ENCODE measurements around the gene LRRC28. TPM values are rescaled to one million over a fixed set of nuclear protein-coding genes. Genes with fewer than 3 reads are reported as not detected.

Gene LRRC28
- total and polyA plus RNA-seq, 9 of the 15 experiments (the other 6 are each of a cell fraction or from before 2014, with no cell fraction given): 5.5 to 17.4 (median 7.9) TPM

DNA sequence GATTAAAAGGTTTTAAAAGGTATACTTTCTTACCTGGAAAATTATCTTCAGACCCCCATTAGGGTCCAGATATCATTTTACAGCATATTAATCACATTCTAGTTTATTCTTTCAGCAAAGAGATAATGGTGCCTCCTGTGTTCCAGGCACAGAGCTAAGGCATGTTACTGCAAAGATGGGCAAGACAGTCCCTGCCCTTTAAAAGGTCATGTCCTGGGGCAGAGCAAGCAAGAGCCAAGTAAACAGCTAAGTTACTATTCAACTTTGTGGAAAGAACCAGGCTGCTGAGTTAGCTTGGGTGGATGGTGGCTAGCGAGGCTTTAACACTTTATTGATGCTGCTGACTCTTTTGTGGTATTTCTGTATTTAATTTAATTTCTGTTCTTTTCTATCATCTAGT lies 75.0 kb downstream of the LRRC28 start:
- in situ Hi-C loops (cut with MboI): no loop called here
- CTCF ChIA-PET (ENCODE audit: low intra/inter-chr PET ratio): no interaction called here
- no TSS peak for BruUV-seq (replicated peaks)
- no peak overlapping the region for H3K4me3 ChIP-seq
- ATAC-seq: no peak
- H3K27ac ChIP-seq (ENCODE audit: extremely low read depth, low read depth, low read length): no peak overlapping the region
- no peak overlapping the region for H3K9ac ChIP-seq (ENCODE audit: insufficient read depth in 1 of 2, low read depth in 2 of 2, low read length in 2 of 2)
- intact Hi-C loops (cut with micrococcal nuclease): no loop called here
- no peaks in the 10 kb centered on the region for H3K9me3 ChIP-seq (replicated peaks; ENCODE audit: control insufficient read depth, insufficient read depth, low read depth, low read length)
- no peaks in the 10 kb centered on the region for H3K79me2 ChIP-seq (ENCODE audit: control insufficient read depth, insufficient read depth, low read length)
- no peak for FAIRE-seq
- no peaks in the 10 kb centered on the region for H3K4me1 ChIP-seq (replicated peaks in 1 of 2; ENCODE audit: control insufficient read depth in 2 of 2, insufficient read depth in 2 of 2, low read length in 2 of 2)
- POLR2A ChIA-PET: no interaction called here
- WGBS (ENCODE audit: insufficient coverage, low coverage, missing lambda C conversion rate): 17% methylated on average over 1 of the region's 1 CpG
- DNase-seq (ENCODE audit: extremely low read depth in 1 of 4, low spot score in 3 of 4): no peak
- H2AFZ ChIP-seq (ENCODE audit: low read depth, low read length): no peak overlapping the region
- TF ChIP-seq TRIM28 (IDR thresholded peaks at IDR 0.05): no peak
- TF ChIP-seq IFI16 (CRISPR knock-in tag; IDR thresholded peaks at IDR 0.05): no peak
- TF ChIP-seq FOXJ3 (CRISPR knock-in tag; IDR thresholded peaks at IDR 0.05): no peak
- no peaks in the 10 kb centered on the region for H3K36me3 ChIP-seq (ENCODE audit: control insufficient read depth, insufficient read depth, low read length)
- no peaks in the 10 kb centered on the region for H4K20me1 ChIP-seq (replicated peaks; ENCODE audit: control insufficient read depth, insufficient read depth, low read length)
- H3K4me2 ChIP-seq (ENCODE audit: insufficient read depth, low read length): no peak overlapping the region
- no peaks in the 10 kb centered on the region for H3K9me1 ChIP-seq (ENCODE audit: control insufficient read depth, insufficient read depth, low read length)
- H3K27me3 ChIP-seq (ENCODE audit: control insufficient read depth in 2 of 2, insufficient read depth in 2 of 2, low read length in 2 of 2): no peaks in the 10 kb centered on the region

DNA sequence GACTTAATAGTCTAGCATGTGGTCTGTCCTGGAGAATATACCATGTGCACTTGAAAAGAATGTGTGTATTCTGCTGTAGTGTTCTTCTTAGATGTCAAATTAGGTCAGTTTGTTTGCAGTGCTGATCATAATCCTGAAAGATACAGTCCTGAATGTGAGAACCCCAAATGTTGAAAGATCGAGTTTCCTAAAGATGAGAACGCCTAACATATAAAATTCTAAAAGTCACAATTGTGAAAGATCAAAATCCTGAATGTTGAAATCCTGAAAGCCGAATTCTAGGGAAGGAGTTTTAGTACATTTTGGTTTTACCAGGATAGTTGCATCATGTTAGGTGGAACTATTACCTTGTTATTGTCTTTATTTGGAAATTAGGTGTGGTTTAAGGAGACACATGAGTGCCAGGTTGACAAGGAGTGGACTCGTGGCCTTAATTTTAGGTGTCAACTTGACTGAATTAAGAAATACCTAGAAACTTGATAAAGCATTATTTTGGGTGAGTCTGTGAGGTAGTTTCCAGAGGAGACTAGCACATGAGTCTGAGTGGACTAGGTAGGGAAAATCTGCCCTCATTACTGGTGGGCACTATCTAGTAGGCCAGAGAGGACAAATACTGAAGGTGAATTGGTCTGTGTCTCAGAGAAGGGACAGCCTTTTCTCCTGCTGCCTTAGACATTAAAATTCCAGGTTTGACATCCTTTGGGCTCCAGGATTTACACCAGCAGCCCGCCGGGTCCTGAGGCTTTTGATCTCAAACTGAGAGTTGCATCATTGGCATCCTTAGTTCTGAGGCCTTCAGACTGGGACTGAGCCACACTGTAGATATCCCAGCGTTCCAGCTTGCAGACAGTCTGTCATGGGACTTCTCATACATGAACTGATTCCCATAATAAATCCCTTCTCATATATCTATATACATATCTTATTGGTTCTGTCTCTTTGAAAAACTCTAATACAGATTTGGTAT lies 77.1 kb downstream of the LRRC28 start:
- ChIA-PET POLR2A (no interaction called here), CTCF (ENCODE audit: low intra/inter-chr PET ratio) (no interaction called here)
- no peak overlapping the region for H3K27ac ChIP-seq (ENCODE audit: extremely low read depth, low read depth, low read length)
- WGBS (ENCODE audit: insufficient coverage, low coverage, missing lambda C conversion rate): 7% methylated on average over 7 of the region's 7 CpGs
- no peaks in the 10 kb centered on the region for H3K79me2 ChIP-seq (ENCODE audit: control insufficient read depth, insufficient read depth, low read length)
- in situ Hi-C loops (cut with MboI) (no loop called here), intact Hi-C loops (cut with micrococcal nuclease) (no loop called here)
- no peak overlapping the region for H3K9ac ChIP-seq (ENCODE audit: insufficient read depth in 1 of 2, low read depth in 2 of 2, low read length in 2 of 2)
- H3K4me1 ChIP-seq (replicated peaks in 1 of 2; ENCODE audit: control insufficient read depth in 2 of 2, insufficient read depth in 2 of 2, low read length in 2 of 2): no peaks in the 10 kb centered on the region
- FAIRE-seq: no peak
- H3K36me3 ChIP-seq (ENCODE audit: control insufficient read depth, insufficient read depth, low read length): no peaks in the 10 kb centered on the region
- no peaks in the 10 kb centered on the region for H4K20me1 ChIP-seq (replicated peaks; ENCODE audit: control insufficient read depth, insufficient read depth, low read length)
- no peak overlapping the region for H3K4me2 ChIP-seq (ENCODE audit: insufficient read depth, low read length)
- no peak for ATAC-seq
- no peaks in the 10 kb centered on the region for H3K27me3 ChIP-seq (ENCODE audit: control insufficient read depth in 2 of 2, insufficient read depth in 2 of 2, low read length in 2 of 2)
- BruUV-seq (replicated peaks): no TSS peak
- no peak overlapping the region for H2AFZ ChIP-seq (ENCODE audit: low read depth, low read length)
- H3K9me1 ChIP-seq (ENCODE audit: control insufficient read depth, insufficient read depth, low read length): no peaks in the 10 kb centered on the region
- no peaks in the 10 kb centered on the region for H3K9me3 ChIP-seq (replicated peaks; ENCODE audit: control insufficient read depth, insufficient read depth, low read depth, low read length)
- H3K4me3 ChIP-seq: no peak overlapping the region
- no peak for DNase-seq (ENCODE audit: extremely low read depth in 1 of 4, low spot score in 3 of 4)
- TF ChIP-seq, protein P1, sequence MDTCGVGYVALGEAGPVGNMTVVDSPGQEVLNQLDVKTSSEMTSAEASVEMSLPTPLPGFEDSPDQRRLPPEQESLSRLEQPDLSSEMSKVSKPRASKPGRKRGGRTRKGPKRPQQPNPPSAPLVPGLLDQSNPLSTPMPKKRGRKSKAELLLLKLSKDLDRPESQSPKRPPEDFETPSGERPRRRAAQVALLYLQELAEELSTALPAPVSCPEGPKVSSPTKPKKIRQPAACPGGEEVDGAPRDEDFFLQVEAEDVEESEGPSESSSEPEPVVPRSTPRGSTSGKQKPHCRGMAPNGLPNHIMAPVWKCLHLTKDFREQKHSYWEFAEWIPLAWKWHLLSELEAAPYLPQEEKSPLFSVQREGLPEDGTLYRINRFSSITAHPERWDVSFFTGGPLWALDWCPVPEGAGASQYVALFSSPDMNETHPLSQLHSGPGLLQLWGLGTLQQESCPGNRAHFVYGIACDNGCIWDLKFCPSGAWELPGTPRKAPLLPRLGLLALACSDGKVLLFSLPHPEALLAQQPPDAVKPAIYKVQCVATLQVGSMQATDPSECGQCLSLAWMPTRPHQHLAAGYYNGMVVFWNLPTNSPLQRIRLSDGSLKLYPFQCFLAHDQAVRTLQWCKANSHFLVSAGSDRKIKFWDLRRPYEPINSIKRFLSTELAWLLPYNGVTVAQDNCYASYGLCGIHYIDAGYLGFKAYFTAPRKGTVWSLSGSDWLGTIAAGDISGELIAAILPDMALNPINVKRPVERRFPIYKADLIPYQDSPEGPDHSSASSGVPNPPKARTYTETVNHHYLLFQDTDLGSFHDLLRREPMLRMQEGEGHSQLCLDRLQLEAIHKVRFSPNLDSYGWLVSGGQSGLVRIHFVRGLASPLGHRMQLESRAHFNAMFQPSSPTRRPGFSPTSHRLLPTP (IDR thresholded peaks at IDR 0.05; ENCODE audit: borderline replicate concordance, extremely low read depth, insufficient read length): no peak
- no peak for TF ChIP-seq ZNF121 (CRISPR knock-in tag; conservative IDR thresholded peaks at IDR 0.05)
- no peak for TF ChIP-seq U2AF1 (optimal IDR thresholded peaks at IDR 0.05; ENCODE audit: low read depth, low read length)
- TF ChIP-seq NEUROD1 (IDR thresholded peaks at IDR 0.05; ENCODE audit: borderline replicate concordance, low read depth, low read length, partially characterized antibody): no peak
- no peak for TF ChIP-seq ZNF778 (CRISPR knock-in tag; IDR thresholded peaks at IDR 0.05)
- no peak for TF ChIP-seq KDM2B (CRISPR knock-in tag; IDR thresholded peaks at IDR 0.05)
- no peak for TF ChIP-seq CCNT2 (IDR thresholded peaks at IDR 0.05; ENCODE audit: borderline replicate concordance, extremely low read depth, insufficient read length, low read depth, low read length)
- TF ChIP-seq CTBP1 (IDR thresholded peaks at IDR 0.05; ENCODE audit: borderline replicate concordance): no peak
- TF ChIP-seq HIVEP1 (CRISPR knock-in tag; IDR thresholded peaks at IDR 0.05): no peak
- TF ChIP-seq BCL6 (CRISPR knock-in tag; IDR thresholded peaks at IDR 0.05): no peak
- TF ChIP-seq ZNF232 (CRISPR knock-in tag; IDR thresholded peaks at IDR 0.05): no peak

Data from K562 (cell line).